GM21447 (cell line): ENCODE data around the gene RNF128.
A peak's percentile ranks its signal among the peaks of the same experiment; 100 is the strongest.

Experiments used
- ATAC-seq: cut with Tn5 transposase; IDR thresholded peaks from one replicate; pipeline ENCODE4 v1.9.1; 2021; ENCODE audit not compliant: unreplicated experiment

The RNF128 gene, protein sequence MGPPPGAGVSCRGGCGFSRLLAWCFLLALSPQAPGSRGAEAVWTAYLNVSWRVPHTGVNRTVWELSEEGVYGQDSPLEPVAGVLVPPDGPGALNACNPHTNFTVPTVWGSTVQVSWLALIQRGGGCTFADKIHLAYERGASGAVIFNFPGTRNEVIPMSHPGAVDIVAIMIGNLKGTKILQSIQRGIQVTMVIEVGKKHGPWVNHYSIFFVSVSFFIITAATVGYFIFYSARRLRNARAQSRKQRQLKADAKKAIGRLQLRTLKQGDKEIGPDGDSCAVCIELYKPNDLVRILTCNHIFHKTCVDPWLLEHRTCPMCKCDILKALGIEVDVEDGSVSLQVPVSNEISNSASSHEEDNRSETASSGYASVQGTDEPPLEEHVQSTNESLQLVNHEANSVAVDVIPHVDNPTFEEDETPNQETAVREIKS

DNA sequence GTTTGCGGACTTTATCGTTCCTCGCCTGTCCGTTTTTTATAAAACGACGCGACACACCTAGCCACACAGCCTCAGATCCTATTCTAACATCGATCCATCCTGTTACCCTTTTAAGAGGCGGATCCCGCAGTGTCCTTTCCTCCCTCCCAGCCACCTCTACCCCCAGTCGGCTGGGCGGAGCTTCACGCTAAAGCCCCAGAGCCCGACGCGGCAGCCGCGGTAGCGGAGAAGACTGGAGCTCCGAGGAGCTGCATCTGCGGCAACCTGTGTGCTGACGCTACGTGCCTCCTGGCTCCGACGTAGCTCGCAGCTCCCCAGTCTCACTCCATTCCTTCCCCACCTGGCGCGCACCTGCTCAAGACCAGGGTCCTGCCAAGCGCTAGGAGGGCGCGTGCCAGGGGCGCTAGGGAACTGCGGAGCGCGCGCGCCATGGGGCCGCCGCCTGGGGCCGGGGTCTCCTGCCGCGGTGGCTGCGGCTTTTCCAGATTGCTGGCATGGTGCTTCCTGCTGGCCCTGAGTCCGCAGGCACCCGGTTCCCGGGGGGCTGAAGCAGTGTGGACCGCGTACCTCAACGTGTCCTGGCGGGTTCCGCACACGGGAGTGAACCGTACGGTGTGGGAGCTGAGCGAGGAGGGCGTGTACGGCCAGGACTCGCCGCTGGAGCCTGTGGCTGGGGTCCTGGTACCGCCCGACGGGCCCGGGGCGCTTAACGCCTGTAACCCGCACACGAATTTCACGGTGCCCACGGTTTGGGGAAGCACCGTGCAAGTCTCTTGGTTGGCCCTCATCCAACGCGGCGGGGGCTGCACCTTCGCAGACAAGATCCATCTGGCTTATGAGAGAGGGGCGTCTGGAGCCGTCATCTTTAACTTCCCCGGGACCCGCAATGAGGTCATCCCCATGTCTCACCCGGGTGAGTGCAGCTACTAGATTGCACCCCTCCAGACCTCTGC is at the start of gene RNF128:
Gene RNF128 (plus strand): TSS at position 217 of the 953 bp plus-strand sequence. CDS start 213 bp downstream, at position 430.
- ATAC-seq: peak; percentile 55

DNA sequence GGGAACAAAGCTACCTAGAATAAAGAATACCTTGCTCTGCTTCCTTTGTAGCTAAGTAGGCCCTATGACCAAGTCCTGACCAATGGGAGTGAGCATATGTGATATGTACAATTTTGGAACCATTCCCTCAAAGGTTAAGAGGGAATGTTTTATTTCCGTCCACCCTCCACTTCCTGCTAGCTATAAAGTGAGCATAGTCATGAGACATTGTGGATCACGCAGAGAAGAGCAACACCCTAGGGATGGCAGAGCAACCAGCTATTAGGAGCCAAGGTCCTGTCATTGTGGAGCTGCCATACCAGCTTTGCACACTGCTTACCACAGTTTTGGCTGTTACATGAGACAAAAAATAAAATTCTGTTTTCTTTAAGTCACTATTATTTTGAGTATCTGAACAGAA is 45.8 kb upstream of the RNF128 start:
- no peak for ATAC-seq

DNA sequence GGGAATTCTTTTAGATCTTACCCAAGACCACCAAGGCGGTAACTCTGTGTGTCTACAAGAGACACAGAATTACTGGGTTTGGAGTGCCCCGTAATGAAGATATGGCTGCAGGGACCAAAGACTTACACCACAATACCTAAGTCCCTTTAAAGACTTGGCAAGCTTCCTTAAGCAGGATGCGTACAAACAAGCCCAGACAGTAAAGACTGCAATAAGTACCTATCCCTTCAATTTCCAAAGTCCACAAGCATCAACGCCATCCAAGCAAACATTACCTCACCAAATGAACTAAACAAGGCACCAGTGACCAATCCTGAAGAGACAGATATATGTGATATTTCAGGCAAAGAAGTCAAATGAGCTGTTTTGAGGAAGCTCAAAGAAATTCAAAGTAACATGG is 42.3 kb upstream of the RNF128 start:
- no peak for ATAC-seq

DNA sequence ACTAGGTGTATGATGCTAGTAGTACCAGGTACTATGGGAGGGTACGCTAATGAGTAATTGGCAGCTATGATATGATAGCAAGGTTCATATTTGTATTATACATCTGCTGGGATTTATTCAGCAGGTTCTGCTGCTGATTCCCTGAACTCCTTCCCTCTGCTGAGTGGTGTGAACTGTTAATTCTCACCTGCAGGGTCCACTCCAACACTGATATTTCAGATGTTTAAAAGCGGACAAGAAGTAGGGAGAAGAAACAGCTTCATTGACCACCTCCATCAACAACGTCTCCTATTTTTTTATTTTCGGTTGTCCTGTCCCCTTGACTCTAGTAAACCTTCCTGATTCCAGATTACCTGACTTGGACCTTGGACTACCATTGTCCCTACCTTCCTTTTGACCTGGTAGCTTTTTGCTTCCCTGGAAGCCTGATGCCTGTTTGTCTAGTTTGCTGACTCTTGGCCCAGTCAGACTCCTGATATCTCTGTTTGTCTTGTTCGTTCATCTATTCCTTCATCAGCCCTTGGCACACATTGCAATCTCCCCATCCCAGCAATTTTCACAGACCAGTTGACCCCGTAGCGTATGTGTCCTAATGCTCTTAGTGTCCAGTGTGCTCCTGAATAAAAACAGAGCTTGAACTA is 34.0 kb upstream of the RNF128 start:
- no peak for ATAC-seq

DNA sequence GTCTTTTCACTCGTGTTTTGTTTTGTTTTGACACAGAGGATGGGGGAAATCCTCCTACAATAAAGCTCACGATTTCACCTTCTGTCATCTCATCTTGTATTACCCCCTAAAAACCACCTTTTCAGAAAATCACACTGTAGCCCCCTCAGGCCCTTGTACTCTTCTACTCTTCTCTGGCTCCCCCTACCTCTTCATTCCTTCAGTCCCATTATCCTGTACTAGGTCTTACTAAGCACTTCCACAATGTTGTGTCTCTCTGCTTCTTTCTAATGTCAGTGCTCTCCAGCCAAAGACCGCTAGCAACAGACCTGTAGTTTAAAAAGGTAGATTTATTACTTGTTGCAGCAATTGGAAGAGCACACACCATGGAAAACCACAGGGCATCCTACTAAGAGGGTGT is 30.0 kb upstream of the RNF128 start:
- ATAC-seq: no peak

DNA sequence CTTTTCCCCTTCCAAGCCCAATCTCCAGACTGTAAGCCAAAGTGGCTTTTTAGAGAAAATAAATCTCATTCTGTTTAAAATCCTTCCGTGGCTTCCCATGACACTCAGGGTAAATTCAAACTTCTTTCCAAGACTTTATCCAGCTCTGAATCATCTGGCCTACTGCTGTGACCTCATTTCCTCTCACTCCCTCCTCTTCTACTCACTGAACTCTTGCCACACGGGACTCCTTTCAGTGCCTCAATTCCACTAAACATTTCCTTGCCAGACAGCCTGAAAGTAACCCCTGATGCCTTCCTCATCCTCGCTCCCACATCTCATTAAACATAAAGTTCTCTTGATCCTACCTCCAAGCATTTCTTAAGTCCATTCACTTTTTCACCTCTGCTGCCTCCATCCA is 27.8 kb upstream of the RNF128 start:
- no peak for ATAC-seq

DNA sequence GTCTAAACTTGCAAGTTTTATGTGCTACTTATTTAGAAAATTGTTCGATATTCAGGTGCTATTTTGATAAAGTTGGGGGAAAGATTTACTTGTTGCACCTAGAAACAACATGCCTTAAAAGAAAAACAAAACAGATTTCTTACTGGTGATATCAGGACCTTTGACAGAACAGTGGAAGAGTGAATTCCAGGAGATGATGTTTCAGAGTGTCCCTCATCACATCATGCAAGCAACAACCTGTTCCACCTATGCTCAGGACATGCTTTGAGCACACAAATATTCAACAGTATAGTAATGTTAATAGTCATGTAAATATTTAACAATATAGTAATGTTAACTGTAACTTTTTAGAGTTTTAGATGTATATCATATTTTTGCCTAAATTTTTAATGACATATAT is 23.9 kb upstream of the RNF128 start:
- ATAC-seq: no peak

DNA sequence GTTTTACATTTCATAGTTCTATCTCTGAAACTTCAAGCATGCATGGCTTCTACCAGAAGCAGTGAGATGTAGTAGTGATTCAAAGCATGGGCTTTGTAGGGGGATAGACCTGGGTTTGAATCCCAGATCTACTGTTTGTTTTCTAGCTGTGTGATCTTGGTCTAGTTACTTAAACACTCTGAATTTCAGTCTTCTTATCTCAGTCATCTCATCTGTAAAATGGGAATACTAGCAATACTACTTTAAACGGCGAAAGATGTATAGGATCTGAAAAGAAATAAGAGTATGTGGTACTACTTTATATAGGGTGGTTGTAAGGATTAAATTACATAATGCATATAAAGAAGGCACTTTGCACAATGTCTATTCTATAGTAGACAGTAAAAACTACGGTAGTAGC is 20.0 kb upstream of the RNF128 start:
- ATAC-seq: no peak

DNA sequence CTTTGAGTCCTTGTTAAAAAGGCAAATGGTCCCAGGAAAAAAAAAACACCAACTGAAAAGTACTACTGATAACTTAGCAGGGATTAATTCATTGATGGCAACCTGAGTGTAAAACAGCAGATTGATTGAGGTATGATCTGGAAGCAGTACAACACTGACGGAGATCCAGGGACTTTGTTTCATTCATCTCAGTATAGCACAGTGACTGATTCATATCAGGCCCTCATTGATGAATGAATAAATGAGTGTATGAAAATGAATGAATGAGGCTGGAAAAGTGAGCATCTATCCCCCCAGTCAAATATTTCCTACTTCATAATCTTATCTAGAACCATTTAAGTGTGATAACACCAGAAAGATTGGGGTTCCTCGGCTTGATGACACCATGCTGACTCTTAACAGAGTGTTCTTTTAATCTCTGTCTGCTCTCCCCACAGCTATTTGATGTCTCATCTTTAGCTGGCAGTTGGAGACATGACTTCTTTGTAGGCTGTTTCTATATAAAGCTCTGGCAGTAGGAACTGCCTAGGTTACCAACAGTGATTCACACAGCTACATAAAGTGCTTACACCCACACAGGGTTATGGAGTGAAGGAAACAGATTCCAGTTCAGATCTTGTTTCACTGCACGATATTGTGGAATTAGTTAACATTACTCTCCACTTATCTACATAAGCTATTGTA is 18.6 kb upstream of the RNF128 start:
- no peak for ATAC-seq

DNA sequence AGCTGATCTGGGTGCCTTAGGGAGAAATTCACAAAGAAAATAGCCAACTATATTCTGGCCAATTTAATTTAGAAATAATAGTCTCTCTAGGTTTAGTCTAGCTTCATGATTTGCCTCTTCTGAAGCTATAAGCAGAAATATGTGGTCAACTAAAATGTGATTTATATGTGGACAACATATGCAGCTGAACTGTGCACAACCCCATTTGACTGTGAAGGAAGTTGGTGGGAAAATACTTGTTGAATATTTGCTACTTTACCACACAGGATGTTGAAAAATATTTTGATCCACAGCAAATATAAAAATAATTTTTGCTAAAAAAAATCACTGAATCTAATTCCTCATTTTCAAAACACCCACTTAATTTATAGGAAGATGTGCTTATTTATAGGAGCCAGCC is 15.7 kb upstream of the RNF128 start:
- no peak for ATAC-seq

DNA sequence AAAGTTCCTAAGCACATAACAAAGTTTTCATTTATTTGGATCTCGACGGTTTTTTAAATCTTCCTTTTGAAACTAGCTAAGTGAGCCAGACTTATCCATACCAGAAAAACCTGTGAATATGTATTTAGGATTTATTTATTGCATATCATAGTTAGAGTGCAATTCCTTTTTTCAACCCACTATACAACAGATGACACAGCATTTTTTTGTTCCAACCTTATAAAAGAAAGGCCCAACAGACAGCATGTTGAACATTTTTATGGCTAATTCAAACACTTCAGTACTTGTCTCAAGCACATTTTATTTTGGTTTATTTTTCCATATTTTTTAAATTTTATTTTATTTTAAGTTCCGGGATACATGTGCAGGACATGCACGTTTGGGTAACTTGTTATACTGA is 15.1 kb upstream of the RNF128 start:
- ATAC-seq: no peak

DNA sequence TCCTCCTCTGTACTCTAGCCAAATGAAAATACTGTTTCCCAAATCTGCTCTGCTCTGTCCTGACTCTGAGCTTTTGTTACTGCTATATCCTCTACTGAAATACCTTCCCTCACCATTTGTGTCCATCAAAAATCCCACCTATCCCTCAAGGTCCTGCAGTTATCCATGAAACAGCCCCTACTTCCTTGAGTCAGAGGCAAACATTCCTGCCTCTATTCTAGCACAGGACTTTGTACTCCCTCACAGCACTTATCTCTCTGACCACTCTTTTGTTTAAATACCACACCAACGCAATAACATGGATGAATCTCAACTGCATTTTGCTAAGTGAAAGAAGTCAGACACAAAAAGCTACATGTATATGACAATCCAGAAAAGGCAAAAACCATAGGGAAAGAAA is 10.5 kb upstream of the RNF128 start:
- ATAC-seq: no peak

DNA sequence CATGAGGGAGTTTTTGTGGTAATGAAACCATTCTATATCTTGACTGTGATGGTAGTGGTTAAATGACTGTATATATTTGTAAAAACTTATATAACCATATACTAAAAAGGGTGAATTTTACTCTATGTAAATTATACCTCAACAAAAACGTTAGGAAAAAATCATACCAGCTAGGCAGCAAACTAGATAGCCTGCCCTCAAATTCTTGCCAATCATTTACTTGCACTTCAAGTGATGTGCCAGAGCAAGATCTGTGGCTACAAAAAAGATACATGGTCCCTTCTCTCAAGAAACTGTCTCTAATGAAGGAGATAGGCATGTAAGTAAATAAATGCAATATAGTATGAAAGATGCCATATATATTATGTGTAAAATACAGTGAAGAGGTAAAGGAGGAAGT is 10.0 kb upstream of the RNF128 start:
- no peak for ATAC-seq

DNA sequence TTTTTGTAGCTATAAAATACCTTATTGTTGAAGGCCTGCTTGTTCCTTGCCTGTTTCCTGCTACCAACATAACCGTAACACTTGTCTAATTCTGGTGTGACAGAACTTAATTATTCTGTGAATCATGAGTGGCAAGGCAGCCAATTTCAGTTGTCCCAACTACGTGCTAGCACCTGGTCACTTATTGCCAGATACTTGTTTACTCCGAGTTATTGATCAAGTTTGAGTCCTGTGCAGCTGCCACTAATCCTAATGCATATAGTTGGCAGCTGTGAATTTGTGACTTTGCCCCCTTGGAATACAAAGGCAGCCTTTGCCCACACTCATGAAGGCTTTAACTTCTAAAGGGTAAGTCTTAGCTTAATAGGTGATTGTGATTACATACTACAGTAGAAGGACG is 7.8 kb upstream of the RNF128 start:
- no peak for ATAC-seq

DNA sequence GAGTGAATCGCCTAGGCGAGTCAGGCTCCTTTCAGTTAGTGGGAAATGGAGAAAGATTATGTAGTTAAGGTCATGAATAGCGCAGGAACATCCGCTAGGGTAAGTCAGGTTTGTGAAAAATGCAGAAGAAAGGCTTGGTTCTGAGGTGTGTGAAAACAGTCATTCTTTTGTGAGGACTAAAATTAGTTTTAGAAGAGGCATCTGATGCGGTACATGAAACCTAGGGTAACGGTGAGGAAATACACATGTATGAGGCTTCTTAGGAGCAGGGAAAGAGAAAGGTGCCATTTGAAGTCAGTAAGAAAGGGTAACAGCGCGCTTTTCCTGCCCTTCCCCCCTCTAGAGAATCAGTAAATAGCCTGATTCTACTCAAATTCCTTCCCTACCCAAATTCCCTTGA is 570 bp upstream of the RNF128 start:
- no peak for ATAC-seq

DNA sequence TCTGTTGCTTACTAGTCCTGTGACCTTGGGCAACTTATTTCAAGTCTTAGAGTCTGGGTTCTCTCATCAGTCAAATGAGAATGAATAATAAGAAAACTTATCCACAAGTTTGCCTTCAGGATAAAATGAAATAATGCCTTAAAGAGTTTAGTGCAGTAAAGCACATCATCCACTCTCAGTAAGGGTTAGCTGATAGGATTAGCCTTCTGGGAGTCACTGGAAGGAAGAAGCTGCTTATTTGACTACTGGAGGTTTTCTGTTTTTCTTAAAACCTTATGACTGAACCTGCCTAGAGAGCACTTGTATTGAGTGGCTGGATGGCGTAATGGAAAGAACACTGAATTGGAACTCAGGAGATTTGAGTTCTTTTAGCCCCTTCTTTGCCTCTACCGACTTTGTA is 1.8 kb downstream of the RNF128 start:
- no peak for ATAC-seq

DNA sequence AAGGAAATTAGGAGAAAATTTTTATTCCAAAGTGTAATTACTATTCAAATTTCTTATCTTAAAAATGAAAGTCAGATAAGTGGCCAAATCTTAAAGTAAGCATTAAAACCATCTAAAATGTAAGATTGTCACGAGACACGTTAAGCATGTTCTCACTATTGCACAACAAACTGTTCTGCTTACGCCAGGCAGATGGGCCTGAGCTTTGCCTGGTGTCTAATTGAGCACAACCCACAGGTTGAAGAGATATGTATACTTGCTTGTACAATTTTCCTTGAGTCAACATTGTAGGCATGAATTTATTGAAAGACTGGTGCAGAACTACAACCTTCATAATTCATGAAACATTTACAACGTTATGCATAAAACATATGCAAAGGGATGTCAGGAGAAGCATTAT is 3.9 kb downstream of the RNF128 start:
- ATAC-seq: no peak

DNA sequence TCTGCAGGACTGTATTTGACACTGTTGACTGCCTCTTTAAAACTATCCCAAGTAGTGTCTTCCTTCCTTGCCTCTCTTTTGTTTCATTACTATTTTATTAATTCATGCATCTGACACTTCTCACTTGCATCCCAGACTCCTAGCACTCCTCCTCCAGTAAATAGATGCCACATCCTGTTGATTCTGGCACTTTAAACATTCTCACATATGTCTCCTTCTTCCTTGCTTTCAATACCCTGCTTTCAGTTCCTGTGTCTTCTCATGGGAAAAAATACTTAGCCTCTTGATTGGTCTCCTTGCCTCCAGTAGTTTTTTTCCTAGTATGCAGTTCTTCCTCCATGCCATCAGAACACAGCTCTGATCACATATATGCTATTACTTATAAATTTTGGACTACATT is 5.1 kb downstream of the RNF128 start:
- ATAC-seq: no peak

DNA sequence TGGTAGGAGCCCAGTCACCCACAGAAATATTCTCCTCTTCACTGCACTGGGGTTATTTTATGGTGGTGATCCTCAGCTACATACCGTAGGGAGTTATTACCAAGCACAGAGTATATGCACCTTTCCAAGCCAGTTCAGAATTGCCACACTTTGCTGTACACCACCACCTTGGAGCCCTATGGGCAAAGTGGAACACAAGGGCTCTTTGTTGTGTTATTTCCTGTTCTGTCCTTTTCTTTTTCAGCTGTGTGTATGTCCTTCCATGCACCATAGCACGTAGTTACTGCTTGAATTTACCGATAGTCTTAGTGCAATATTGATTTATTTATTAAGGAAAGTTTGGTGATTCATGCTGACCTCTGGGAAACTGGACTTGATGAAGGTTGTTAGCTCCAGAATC is 8.3 kb downstream of the RNF128 start:
- no peak for ATAC-seq

DNA sequence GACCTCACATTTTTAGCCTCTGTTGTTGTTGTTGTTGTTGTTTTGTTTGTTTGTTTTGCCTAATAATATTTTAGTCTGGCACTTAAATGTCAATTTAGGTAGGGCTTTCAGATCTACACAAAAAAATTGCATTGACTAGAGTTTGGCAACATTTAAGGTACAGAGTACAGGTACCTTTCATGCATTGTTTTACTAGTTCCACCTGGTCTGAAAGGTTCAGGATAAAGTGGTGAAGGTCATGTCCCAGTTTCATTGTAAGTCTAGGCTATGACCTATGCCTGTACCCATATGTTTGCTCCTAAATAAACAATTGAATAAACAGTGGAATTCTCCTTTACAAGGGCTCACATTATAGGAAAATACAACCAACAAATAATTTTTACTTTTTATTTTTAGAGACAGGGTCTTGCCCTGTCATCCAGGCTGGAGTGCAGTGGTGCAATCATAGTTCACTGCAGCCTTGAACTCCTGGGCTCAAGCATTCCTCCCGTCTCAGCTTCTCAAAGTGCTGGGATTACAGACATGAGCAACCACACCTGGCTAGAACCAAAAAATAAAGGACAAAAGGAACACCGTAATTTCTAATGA is 13.8 kb downstream of the RNF128 start:
- ATAC-seq: no peak

DNA sequence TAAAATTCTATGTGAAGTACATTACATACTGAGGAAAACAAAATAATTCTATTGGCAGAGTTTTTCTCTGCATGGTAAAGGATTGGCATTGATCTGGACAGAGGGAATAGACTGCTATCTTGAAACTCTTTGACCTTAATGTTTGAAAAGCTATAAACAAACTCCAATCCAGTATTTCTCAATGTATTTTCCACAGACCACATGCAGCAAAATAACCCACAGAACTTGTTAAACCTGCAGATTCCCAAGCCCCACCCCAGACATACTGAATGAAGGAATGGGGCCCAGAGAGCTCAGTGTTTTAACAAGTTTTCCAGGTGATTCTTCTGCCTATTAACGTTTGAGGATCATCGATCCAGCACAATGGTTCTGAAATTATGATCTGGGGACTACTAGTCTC is 15.7 kb downstream of the RNF128 start:
- ATAC-seq: no peak
